Ascending aorta (tissue), 2 donors: ENCODE measurements around the gene LAPTM5. TPM values are rescaled to one million over a fixed set of nuclear protein-coding genes. Genes with fewer than 3 reads are reported as not detected.
"Not testable (repeated sequence)": the region's sequence is repeated elsewhere in the genome, so short reads cannot be mapped to it uniquely, and the experiment has no call there.

Experiments used
- DNase-seq, 2 donors: peaks; one replicate each; pipeline ENCODE4 v3.0.0-alpha.2; 2019; ENCODE audit warnings: low spot score in 2 of 2
- H3K27ac ChIP-seq, 2 donors: fragments of 200-600 bp; sonication (generic); one replicate each; pipeline ENCODE4 v1.5.1; 2016 to 2017; ENCODE audit warnings: mild to moderate bottlenecking in 1 of 2
- H3K27me3 ChIP-seq: fragments of 200-600 bp; sonication (generic); one replicate; pipeline ENCODE4 v1.5.1; 2017
- H3K36me3 ChIP-seq, 2 donors: fragments of 200-600 bp; sonication (generic); one replicate each; pipeline ENCODE4 v1.5.1; 2016
- H3K4me1 ChIP-seq, 2 donors: fragments of 200-600 bp; sonication (generic); one replicate each; pipeline ENCODE4 v1.5.1; 2016 to 2017; ENCODE audit warnings: mild to moderate bottlenecking in 1 of 2
- H3K4me3 ChIP-seq, 2 donors: fragments of 200-600 bp; sonication (generic); one replicate each; pipeline ENCODE4 v1.5.1; 2016 to 2017; ENCODE audit warnings: mild to moderate bottlenecking in 1 of 2
- H3K9me3 ChIP-seq, 2 donors: fragments of 200-600 bp; sonication (generic); one replicate each; pipeline ENCODE4 v1.5.1; 2016
- intact Hi-C: fragments of 100-400 bp; cut with DNase I; formaldehyde crosslinking; loops from one replicate; pipeline ENCODE4 v1.15.1; 2023
- total RNA-seq: library from RNA; depleted of rRNA; stranded (reverse); fragments of >200 nt; gene quantifications from one replicate; pipeline ENCODE4 v1.1.0, GENCODE V29; 2016
- TF ChIP-seq, protein P1 (sequence below), 3 experiments: fragments of 200-600 bp in 2 of 3; fragments of 450-650 bp in 1 of 3; sonication (generic) in 2 of 3; IDR thresholded peaks; one replicate each; pipeline ENCODE4 v1.5.1; 2016 to 2019; ENCODE audit warnings: antibody characterized with exemption in 3 of 3, mild to moderate bottlenecking in 1 of 3, moderate library complexity in 1 of 3

Gene LAPTM5
- total RNA-seq, 1 donor from 2014 or later: 56.1 TPM

DNA sequence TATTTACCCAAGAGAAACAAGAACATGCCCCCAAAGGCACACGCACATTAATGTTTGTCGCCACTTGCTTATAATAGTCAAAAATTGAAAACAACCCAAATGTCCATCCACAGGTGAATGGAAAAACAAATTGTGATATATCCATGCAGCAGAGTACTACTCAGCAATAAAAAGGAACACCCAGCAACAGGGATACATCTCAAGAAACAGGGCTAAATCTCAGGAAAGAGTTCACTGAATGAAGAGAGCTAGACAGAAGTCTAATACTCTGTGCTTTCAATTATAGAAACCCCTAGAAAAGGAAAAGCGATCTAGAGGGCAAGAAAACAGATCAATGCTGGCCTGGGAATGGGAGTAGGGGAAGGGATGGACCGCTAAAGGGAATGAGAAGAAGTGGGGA is 36.7 kb upstream of the LAPTM5 start:
- H3K27ac ChIP-seq: no peak overlapping the region
- H3K9me3 ChIP-seq: no peaks in the 10 kb centered on the region
- TF ChIP-seq, protein P1, sequence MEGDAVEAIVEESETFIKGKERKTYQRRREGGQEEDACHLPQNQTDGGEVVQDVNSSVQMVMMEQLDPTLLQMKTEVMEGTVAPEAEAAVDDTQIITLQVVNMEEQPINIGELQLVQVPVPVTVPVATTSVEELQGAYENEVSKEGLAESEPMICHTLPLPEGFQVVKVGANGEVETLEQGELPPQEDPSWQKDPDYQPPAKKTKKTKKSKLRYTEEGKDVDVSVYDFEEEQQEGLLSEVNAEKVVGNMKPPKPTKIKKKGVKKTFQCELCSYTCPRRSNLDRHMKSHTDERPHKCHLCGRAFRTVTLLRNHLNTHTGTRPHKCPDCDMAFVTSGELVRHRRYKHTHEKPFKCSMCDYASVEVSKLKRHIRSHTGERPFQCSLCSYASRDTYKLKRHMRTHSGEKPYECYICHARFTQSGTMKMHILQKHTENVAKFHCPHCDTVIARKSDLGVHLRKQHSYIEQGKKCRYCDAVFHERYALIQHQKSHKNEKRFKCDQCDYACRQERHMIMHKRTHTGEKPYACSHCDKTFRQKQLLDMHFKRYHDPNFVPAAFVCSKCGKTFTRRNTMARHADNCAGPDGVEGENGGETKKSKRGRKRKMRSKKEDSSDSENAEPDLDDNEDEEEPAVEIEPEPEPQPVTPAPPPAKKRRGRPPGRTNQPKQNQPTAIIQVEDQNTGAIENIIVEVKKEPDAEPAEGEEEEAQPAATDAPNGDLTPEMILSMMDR (IDR thresholded peaks at IDR 0.05): no peak
- H3K27me3 ChIP-seq: no peaks in the 10 kb centered on the region
- no peak for DNase-seq
- H3K4me1 ChIP-seq: no peaks in the 10 kb centered on the region
- no peak overlapping the region for H3K4me3 ChIP-seq
- intact Hi-C loops: no loop called here
- H3K36me3 ChIP-seq: no peaks in the 10 kb centered on the region

DNA sequence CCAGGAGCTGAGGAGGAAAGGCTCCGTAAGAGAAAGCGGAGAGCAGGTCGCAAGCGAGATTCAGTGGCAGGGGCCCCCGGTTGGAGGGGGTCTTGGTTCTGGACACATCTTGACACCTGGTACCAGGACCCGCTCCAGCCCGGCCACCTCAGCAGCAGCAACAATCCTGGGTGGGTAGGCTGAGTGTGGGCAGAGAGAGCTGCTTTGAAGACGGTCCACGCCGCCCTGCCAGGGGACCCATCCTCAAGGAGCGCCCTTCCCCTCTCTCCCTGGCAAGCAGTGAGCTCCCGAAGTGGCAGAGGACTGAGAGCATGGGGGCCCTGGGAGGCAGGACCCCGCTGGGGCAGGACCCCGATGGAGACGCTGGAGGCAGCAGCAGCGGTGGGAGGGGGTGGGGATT is 35.6 kb upstream of the LAPTM5 start:
- Histone ChIP-seq H3K9me3 (no peaks in the 10 kb centered on the region), H3K4me3 (no peak overlapping the region), H3K27ac (no peak overlapping the region), H3K36me3 (no peaks in the 10 kb centered on the region), H3K27me3 (no peaks in the 10 kb centered on the region), H3K4me1 (no peaks in the 10 kb centered on the region)
- TF ChIP-seq, protein P1 (IDR thresholded peaks at IDR 0.05): no peak
- DNase-seq: no peak
- intact Hi-C loops: no loop called here

DNA sequence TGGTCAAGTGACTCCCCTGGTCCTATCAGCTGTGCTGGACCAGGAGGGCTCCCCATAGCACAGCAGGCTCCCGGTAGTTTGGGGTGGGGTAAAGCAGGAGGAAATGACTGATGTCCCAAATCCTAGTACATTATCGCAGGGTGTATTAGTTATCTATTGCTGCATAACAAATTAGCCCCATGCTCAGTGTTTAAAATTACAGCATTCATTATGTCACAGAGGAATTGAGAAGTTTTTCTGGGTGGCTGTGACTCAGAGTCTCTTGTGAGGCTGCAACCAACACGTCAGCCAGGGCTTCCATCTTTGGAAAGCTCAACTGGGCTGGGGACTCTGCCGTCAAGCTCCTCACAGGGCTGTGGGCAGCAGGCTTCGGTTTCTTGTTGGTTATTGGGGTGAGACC is 34.3 kb upstream of the LAPTM5 start:
- Histone ChIP-seq H3K36me3 (no peaks in the 10 kb centered on the region), H3K9me3 (no peaks in the 10 kb centered on the region), H3K27ac (no peak overlapping the region), H3K4me1 (no peaks in the 10 kb centered on the region), H3K4me3 (no peak overlapping the region), H3K27me3 (no peaks in the 10 kb centered on the region)
- TF ChIP-seq, protein P1 (IDR thresholded peaks at IDR 0.05): no peak
- intact Hi-C loops: no loop called here
- no peak for DNase-seq

DNA sequence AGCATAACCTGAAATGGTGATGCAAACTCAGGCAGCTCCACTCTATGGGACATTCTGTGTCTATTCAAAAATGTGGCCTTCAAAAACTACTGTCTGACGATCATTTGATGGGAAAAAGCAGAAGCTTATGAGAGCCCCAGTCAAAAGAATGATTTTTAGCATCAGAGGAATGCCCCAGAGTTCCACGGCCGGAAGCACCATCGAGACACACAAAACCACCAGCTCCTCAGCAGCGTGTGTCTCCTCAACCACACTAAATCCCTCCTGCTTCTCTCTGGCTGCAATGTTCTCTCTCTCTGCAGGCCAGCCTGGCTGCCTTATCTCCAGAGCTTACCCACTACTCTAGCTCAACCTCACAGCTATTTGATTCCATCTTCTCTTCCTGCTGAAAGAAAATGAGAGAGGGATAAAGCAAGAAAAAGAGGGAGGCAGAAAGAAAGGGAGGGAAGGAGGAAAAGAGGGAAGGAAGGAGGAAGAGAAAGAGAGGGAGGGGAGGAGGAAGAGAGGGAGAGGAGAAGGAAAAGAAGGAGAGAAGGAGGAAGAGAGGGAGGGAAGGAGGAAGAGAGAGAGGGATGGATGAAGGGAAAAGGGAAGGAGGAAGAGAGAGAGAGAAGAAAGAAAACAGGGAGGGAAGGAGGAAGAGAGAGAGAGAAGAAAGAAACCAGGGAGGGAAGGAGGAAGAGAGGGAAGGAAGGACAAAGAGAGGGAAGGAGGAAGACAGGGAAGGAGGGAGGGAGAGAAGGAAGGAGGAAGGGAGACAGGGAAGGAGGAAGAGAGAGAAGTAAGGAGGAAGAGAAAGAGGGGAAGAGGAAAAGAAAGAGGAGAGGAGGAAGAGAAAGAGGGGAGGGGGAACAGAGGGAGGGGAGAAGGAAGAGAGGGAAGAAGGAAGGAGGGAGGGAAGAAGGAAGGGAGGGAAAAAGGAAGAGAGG is 33.5 kb upstream of the LAPTM5 start:
- TF ChIP-seq, protein P1 (IDR thresholded peaks at IDR 0.05): no peak
- Histone ChIP-seq H3K27me3 (no peaks in the 10 kb centered on the region), H3K4me1 (no peaks in the 10 kb centered on the region), H3K27ac (no peak overlapping the region), H3K36me3 (no peaks in the 10 kb centered on the region), H3K4me3 (no peak overlapping the region), H3K9me3 (no peaks in the 10 kb centered on the region)
- no peak for DNase-seq
- intact Hi-C loops: no loop called here

DNA sequence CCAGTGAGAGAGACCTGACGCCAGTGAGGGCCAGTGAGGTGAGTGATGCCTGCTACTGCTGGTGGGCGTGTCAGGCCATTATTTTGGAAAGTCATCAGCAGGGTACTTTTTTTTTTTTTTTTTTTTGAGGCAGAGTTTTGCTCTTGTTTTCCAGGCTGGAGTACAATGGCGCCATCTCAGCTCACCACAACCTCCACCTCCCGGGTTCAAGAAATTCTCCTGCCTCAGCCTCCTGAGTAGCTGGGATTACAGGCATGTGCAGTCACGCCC is 32.6 kb upstream of the LAPTM5 start:
- H3K36me3 ChIP-seq, H3K27me3 ChIP-seq, DNase-seq, H3K27ac ChIP-seq, H3K4me1 ChIP-seq, intact Hi-C loops, H3K4me3 ChIP-seq, H3K9me3 ChIP-seq: not testable (repeated sequence)

DNA sequence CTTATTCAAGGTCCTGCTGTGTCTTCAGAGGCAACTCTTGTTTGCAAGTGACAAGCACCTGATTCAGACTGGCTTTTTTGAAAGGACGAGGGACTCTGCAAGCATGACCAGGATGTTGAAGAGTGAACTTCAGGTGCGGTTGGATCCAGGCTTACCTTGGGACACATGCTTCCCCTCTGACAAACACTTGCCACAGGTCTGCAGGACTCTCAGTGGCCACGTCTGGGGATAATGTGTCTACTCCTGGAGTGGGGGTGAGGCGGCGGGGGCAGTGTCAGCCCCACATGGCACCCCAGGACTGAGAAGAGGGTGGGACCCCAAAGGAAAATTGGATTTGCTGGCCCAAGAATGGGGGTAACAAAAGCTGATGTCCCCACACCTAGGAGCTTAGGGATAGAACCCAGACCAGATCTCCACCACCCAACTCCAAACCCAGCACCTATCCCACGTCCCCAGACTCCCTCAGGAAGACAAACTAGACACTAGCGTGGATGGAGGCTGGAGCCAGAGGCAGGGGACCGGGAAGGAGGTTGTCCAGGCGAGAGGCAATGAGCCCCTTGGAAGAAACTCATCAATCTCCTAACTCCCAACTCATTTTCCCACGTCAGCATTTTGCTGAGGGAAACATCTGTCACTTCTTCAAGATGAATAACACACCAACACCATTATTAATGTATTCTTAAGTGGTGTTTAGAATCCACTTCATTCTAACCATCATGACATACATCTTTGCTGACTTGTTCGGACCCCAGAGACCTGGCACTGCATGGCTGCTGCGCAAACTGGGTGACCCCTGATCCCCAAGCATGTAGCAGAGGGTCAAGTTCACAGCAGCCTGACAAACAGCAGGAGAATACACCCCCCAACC is 32.0 kb upstream of the LAPTM5 start:
- intact Hi-C loops: loop anchor here (10.0 kb wide), 1 partner anchor 755 kb away; no protein-coding TSS in a partner anchor
- DNase-seq: no peak
- H3K9me3 ChIP-seq: no peaks in the 10 kb centered on the region
- H3K27ac ChIP-seq: no peak overlapping the region
- H3K4me1 ChIP-seq: no peaks in the 10 kb centered on the region
- no peaks in the 10 kb centered on the region for H3K27me3 ChIP-seq
- H3K36me3 ChIP-seq: no peaks in the 10 kb centered on the region
- no peak overlapping the region for H3K4me3 ChIP-seq
- TF ChIP-seq, protein P1 (IDR thresholded peaks at IDR 0.05): no peak
